HL-60 (cell line): ENCODE results near the gene SAFB.

ENCODE experiments used
- POLR2AphosphoS5 ChIP-seq: IDR thresholded peaks from 2 replicates; pipeline ENCODE4 v1.6.1; 2012; ENCODE audit warnings: low read depth
- TF ChIP-seq, protein P1 (sequence below): IDR thresholded peaks from one replicate; pipeline ENCODE4 v1.5.1; 2011; ENCODE audit warnings: low read length, control low read depth, inconsistent platforms; ENCODE audit not compliant: insufficient read depth

GRCh38 chr19:5580161-5580571 lies 42.7 kb upstream of the SAFB start:
- TF ChIP-seq, protein P1, sequence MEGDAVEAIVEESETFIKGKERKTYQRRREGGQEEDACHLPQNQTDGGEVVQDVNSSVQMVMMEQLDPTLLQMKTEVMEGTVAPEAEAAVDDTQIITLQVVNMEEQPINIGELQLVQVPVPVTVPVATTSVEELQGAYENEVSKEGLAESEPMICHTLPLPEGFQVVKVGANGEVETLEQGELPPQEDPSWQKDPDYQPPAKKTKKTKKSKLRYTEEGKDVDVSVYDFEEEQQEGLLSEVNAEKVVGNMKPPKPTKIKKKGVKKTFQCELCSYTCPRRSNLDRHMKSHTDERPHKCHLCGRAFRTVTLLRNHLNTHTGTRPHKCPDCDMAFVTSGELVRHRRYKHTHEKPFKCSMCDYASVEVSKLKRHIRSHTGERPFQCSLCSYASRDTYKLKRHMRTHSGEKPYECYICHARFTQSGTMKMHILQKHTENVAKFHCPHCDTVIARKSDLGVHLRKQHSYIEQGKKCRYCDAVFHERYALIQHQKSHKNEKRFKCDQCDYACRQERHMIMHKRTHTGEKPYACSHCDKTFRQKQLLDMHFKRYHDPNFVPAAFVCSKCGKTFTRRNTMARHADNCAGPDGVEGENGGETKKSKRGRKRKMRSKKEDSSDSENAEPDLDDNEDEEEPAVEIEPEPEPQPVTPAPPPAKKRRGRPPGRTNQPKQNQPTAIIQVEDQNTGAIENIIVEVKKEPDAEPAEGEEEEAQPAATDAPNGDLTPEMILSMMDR: no peak
- no peak for TF ChIP-seq POLR2AphosphoS5
